HG03159 (cell line): ENCODE data around the gene YIF1B.

ENCODE experiments used
- ATAC-seq: cut with Tn5 transposase; IDR thresholded peaks from one replicate; pipeline ENCODE4 v1.9.1; 2021; ENCODE audit warnings: mild to moderate bottlenecking, moderate library complexity; ENCODE audit not compliant: unreplicated experiment

YIF1B gene

GRCh38 chr19:38306236-38306635 is 9.5 kb downstream of the YIF1B start:
- no peak for ATAC-seq

- no peak for ATAC-seq
These were observed 10.8 kb downstream of the YIF1B start for GRCh38 chr19:38304866-38305429.

- ATAC-seq: no peak
These were observed 11.3 kb downstream of the YIF1B start for GRCh38 chr19:38304352-38304865.

- no peak for ATAC-seq
These were observed 12.0 kb downstream of the YIF1B start, which contains the start of gene C19orf33 for GRCh38 chr19:38303517-38304351. C19orf33 (plus strand) TSS chr19:38304251; CDS start chr19:38304262, 11 bp downstream.

DNA sequence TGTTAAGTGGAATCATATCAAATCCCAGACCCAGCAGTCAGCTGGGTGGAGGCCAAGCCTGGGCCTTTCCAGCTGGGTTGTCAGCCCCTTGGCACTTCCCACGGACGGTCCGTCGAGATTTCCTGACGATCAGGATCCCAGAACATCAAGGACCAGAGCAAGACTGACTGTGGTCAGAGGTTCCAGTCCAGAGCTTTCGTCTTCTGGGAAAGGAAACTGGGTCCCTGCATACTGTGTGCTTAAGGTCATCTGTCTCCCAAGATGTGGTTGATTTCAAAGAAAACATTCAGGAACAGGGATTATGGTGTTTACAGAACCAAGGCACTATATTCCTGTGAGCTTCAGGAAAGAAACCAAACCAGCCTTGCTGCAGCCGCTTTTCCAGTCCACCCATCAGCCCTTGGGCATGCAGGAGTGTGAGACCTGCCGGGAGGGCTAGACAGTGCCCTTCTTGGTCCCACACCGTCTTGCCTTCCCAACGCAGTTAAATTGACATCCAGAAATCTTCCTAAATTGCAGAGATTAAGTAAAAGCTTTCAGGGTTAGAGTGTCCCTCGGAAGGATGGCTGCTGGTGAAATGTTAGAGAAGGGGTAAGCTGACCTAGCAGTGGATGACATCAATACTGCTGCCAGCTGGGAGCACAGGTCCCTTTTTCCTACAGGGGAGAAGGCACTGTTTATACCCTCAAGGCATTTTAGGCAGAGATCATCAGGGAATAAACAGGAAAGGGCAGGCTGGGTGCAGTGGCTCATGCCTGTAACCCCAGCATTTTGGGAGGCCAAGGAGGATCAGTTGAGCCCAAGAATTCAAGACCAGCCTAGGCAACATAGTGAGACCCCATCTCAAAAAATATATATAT is 16.7 kb downstream of the YIF1B start:
- ATAC-seq: no peak

DNA sequence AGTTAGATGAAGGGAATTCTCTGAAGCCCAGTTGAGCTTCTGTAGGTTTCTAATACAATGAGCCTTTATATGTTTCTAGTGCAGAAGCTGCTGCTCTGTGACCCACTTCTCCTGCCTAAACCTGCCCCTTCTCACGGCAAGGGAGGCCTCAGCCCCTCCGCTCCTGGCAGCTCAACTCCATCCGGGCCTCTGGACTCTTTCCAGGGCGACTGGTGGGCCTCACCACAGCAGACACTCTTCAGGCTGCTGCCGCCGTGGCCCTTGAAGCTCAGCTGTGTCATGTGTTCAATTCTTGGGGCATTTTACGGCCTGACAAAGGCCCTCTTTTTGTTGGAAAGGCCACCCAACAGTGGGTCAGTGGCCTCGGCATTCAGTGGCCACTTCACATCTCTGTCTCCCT is 21.7 kb downstream of the YIF1B start:
- ATAC-seq: no peak

DNA sequence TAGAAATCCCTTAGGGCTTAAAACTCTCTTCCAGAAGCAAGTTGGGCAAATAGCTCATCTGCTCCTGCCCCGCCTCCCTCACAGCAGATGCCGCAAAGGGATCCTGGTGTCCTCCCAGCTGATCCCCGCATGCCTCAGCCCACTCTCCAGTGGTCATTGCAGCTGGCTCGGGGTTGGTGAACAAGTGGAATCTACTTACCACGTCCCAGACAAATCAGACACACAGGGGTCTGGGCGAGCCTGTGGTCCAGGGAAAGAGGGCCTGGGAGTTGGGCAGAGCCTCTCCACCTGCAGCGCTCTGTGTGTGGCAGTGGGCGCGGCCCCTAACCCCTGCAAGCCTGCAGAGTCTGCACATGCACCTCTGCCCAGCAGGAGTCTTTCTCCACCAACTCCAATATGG is 22.5 kb downstream of the YIF1B start:
- no peak for ATAC-seq

- no peak for ATAC-seq
These were observed 23.9 kb downstream of the YIF1B start for GRCh38 chr19:38291855-38292254.

- no peak for ATAC-seq
These were observed 25.1 kb downstream of the YIF1B start for GRCh38 chr19:38290631-38291147.

GRCh38 chr19:38289955-38290354 is 25.8 kb downstream of the YIF1B start:
- no peak for ATAC-seq

DNA sequence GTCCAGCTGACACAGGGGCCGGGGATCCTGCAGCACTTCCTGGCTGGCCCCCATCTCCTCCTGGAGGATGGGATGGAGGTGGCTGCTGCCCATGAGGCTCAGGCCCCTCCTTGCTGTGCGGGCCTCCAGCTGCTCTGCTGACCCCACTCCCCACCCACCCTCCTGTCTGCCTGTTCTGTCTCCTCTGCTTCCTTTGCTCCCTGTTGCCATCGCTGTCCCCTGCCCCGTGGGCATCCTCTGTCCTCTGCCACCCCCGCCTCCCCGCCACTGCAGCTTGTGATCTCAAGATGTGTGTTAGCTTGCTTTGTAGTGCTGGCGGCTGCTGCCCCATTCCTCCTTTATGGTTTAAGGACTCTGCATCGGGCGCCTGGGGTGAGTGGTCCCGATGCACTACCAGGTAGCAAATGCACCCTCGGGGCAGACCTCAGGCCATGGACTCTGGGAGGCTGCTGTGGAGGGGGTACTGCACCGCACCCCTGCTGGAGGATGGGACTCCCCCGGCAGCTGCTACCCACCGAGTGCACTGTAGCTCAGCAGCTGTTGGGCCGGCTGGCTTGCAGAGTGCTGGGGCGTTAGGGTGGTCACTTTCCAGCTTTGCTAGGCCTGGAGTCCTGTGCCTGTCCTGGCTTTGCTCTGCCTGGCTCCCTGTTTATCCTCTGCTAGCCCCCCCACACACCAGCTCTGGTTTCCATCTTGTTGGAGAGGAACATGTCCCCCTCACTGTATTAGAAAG is 27.5 kb downstream of the YIF1B start:
- no peak for ATAC-seq

DNA sequence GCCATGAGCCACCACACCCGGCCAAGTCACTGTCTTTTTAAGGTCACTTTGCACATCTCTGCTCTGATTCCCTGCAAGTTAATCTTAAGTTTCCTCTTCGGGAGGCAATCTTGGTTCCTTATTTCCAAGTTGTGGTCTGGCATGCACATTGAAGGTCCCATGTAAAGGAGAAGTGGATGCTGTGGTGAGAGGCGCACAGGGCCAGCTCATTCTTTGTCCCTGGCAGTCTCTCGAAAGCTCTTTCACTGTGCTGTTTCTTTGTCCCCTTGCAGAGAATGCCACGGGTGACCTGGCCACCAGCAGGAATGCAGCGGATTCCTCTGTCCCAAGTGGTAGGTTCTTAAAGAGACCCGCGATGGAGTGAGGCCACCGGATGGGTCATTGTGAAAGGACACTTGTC is 28.1 kb downstream of the YIF1B start:
- ATAC-seq: no peak

- ATAC-seq: no peak
These were observed 30.2 kb downstream of the YIF1B start for GRCh38 chr19:38285567-38285966.

DNA sequence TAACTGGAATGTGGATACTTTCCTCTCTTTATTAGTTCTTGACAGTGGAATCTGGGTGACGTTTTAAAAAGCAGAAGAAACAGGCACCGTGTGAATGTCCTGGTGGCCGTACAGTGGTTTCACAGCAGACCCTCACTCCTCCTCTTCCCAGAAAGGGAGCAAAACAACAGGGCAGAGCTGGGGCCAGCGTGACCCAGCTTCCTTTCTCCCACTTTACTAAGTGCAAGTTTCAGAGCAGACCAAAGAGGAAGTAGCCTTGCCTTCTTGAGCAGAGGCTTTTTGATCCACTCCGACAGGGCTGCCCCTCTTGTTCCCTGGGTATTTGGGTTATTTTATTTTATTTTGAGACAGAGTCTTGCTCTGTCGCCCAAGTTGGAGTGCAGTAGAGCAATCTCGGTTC is 31.3 kb downstream of the YIF1B start:
- ATAC-seq: no peak

DNA sequence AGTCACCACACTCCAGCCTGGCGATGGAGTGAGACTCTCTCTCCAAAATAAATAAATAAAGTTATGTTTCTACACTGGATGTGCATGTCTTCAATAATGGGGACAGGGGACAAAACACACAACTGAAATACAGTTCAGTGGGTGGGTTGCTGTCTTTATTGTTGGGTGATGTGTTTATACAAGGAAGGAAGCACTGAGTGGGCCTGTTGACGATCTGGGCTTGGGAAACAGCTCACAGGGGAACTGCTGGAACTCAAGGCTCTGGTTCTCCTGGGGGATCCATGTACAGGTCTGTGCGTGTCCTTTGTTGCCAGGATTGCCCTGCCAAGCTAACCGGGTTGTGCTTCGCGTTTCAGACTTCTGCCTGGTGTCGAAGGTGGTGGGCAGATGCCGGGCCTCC is 32.5 kb downstream of the YIF1B start:
- no peak for ATAC-seq

- ATAC-seq: no peak
These were observed 33.8 kb downstream of the YIF1B start for GRCh38 chr19:38281811-38282566.

- no peak for ATAC-seq
These were observed 35.5 kb downstream of the YIF1B start for GRCh38 chr19:38280030-38280921.

- no peak for ATAC-seq
These were observed 37.0 kb downstream of the YIF1B start for GRCh38 chr19:38278751-38279150.
